ENCODE data around the gene ADAM33.

DNA sequence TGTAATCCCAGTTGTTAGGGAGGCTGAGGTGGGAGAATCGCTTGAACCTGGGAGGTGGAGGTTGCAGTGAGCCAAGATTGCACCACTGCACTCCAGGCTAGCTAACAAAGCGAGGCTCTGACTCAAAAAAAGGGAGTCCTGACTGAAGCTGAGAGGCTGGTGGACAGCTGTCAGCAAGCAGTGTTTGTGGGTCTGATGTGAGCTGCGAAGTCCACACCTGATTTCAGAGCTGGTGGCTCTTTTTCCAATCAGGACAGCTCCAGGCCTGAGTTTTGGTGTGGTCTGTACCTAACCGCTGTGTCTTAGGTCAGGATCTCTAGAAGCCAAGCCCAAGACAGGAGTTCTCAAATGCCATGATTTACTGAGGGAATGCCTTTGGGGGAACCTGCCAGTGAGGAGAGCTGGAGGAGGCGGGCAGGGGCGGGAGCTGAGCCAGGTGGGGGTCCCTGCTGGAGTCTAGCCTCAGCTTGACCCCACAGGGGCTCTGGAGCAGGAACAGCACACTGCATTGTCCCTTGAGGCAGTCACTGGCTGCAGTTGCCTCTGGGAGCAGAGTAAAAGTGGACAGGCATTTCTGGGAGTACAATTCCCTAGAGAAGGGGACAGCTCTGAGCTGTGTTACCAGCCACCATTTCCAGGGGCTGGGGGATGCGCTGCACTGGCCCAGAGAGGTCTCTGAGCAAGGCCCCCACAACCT lies 23.6 kb downstream of the ADAM33 start:
- no peak for TF ChIP-seq POLR2A (IDR thresholded peaks at IDR 0.05)
- TF ChIP-seq, protein P1, sequence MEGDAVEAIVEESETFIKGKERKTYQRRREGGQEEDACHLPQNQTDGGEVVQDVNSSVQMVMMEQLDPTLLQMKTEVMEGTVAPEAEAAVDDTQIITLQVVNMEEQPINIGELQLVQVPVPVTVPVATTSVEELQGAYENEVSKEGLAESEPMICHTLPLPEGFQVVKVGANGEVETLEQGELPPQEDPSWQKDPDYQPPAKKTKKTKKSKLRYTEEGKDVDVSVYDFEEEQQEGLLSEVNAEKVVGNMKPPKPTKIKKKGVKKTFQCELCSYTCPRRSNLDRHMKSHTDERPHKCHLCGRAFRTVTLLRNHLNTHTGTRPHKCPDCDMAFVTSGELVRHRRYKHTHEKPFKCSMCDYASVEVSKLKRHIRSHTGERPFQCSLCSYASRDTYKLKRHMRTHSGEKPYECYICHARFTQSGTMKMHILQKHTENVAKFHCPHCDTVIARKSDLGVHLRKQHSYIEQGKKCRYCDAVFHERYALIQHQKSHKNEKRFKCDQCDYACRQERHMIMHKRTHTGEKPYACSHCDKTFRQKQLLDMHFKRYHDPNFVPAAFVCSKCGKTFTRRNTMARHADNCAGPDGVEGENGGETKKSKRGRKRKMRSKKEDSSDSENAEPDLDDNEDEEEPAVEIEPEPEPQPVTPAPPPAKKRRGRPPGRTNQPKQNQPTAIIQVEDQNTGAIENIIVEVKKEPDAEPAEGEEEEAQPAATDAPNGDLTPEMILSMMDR (IDR thresholded peaks at IDR 0.05) = no peak
- no peak for TF ChIP-seq POLR2AphosphoS5 (IDR thresholded peaks at IDR 0.05)

All from upper lobe of left lung (tissue), 4 donors.